GM18511 (cell line): ENCODE data around the gene SLC25A44.

Source experiments
- ATAC-seq: cut with Tn5 transposase; IDR thresholded peaks from one replicate; pipeline ENCODE4 v1.9.1; 2021; ENCODE audit warnings: mild to moderate bottlenecking, moderate library complexity; ENCODE audit not compliant: unreplicated experiment

SLC25A44 gene, protein sequence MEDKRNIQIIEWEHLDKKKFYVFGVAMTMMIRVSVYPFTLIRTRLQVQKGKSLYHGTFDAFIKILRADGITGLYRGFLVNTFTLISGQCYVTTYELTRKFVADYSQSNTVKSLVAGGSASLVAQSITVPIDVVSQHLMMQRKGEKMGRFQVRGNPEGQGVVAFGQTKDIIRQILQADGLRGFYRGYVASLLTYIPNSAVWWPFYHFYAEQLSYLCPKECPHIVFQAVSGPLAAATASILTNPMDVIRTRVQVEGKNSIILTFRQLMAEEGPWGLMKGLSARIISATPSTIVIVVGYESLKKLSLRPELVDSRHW

DNA sequence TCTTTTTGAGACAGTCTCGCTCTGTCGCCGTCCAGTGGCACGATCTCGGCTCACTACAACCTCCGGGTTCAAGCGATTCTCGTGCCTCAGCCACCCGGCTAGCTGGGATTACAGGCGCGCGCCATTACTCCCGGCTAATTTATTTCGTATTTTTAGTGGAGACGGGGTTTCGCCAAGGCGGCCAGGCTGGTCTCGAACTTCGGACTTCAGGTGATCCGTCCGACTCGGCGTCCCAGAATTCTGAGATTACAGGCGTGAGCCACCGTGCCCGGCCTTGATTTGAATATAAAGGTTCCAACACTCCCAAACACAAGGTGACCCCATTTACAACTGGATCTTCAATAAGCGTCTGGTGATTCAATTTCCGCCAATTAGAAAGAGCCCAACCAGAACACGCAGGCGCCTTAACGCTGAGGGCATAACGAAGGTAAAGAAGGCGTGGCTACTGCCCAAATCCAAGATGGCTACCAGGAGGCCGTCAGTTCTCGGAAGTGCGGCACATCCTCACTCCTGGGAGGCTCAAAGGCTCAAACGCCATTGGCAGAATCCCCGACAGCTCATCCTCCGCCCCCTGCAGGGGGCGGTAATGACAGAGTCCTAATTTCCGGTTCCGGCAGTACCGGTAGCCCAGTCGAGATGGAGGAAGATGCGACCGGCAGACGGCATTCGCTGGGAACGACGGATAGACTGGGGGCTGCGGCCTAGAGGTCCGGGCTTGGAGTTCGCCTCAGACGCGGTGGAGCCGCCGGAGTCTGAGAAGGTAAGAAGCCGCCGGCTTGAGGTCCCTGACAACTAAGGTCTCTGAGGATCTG, at the start of gene SLC25A44:
Gene SLC25A44 (plus strand): TSS at position 617 of the 812 bp plus-strand sequence. CDS start 5,744 bp downstream, outside the sequence.
- peak; percentile 96 for ATAC-seq

DNA sequence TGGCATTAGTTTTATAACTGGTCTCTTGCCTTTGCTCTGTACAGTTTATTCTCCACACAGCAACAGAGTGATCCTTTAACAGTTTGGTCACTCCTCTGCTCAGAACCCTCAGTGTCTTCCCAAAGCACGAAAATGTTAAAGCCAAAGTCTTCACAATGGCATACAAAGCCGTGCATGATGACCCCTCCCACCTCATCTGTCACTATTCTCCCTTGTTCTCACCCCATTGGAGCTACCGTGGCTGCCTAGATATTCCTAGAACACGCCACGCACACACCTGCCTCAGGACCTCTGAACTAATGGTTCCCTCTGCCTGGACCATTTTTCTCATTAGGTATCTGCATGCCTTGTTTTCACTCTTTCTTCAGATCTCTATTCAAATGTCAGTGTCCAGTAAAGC, 49.2 kb upstream of the SLC25A44 start:
- no peak for ATAC-seq

DNA sequence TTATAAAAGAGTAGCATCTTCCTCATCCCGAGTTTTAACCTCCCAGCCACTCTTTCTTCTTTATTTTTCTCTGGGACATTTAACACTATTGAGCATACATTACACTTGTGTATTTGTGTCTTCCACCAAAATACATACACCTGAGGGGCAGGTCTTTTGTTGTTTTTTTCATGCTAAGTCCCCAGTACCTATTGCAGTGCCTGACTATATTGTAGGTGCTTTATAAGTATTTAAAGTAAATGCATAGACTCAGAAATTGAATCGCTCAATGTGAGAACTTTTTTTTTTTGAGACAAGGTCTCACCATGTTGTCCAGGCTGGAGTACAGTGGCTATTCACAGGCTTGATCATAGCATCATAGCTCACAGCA, 48.3 kb upstream of the SLC25A44 start:
- no peak for ATAC-seq

DNA sequence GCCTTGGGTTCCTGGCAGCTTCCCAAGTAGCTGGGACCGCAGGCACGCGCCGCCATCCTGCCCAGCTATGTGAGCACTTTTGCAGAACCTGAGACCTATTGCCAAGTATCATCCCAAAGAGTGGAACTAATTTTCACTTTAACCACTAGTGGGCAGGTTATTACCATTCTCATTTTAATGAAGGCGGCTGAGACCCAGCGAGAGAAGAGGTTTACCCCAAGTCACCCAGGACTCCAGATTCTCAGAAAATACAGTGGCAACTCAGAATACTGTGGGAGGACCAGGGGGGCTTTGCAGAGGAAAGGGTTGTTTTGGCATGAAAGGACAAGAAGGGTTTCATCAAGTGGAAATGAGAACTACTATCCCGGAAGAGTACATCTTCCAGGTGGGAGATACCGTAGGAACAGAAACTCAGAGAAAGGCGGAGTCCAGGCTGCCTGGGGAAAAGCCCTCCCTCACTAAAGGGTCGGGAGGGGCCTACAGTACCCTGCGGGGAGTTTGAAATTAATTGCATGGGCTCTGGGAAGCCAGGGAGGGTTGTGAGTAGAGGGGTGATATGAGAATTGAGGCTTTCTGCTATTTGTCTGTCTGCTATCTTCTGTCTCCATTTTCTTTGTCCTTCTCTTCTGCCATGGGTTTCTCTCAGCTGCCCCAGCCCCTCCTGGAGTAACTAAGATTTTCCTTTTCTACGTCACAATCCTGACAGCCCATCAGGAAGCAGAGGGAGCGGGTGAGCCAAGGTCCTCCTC, 47.7 kb upstream of the SLC25A44 start:
- peak; percentile 36 for ATAC-seq

GRCh38 chr1:156146769-156147405, 47.0 kb upstream of the SLC25A44 start:
- no peak for ATAC-seq

GRCh38 chr1:156148216-156148615, 45.7 kb upstream of the SLC25A44 start:
- no peak for ATAC-seq

DNA sequence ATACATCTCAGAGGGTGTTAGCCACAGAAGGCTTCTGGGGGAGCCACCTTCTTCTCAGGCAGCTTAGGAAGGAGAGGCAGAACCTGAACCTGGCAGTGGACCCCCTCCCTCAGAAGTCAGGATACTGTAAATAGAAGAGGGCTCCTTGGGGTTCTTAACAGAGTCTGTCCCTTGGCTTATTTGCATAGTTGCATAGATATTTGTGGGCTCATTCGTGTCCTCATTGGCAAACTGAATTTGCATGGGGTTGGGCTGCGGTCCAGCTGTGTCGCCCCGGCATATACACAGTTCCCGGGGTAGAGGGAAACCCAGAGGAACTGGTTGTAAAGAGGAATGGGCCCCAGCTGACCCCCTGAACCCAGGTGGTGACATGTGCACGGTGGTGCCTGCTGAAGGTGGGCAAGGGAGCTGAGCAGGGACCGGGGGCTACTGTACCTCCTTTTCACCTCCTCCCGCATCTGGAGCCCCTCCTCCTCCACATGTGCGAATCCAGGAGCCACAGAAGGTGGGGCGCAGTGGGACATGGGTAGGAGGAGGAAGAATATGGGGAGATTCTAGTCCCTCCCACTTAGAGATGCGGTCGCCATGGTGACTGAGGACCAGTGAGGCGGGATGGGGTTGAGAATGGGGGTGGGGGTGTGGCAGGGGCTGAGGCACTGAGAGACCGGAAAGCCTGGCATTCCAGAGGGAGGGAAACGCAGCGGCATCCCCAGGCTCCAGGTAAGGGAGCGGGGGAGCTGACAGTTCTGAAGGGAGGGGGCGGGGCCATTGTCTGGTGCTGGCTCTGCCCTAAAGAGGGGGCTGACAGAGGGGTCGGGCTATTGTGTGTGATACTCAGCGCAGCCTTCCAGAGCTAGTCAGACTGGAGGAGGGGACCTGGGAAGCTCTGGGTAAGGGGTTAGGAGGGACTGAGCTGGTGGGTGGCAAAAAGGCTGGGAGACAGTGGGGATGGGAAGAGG, 44.3 kb upstream of the SLC25A44 start:
- peak; percentile 56 for ATAC-seq

- ATAC-seq, result no peak
These were observed 43.4 kb upstream of the SLC25A44 start for GRCh38 chr1:156150333-156151011.

- no peak for ATAC-seq
These were observed 42.7 kb upstream of the SLC25A44 start for GRCh38 chr1:156151093-156151688.

- ATAC-seq, result no peak
These were observed 41.3 kb upstream of the SLC25A44 start for GRCh38 chr1:156152628-156153027.

GRCh38 chr1:156153362-156153761, 40.5 kb upstream of the SLC25A44 start, which contains the start of gene SEMA4A:
SEMA4A (plus strand) TSS chr1:156153585; CDS start chr1:156154579, 994 bp downstream.
- no peak for ATAC-seq

DNA sequence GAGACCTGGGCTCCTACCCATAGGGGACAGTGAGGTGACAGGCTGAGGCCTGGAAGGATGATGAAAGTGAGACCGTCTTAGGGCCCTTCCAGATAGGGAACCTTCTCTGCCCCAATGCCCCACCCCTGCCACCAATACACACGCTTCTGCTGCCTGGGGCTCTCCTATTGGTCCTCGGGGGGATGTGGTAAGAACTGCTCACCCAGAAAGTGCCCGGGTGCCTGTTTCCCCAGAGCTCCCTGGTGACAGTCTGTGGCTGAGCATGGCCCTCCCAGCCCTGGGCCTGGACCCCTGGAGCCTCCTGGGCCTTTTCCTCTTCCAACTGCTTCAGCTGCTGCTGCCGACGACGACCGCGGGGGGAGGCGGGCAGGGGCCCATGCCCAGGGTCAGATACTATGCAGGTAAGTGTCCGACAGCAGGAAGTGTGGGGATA, 39.6 kb upstream of the SLC25A44 start:
- ATAC-seq, result peak; percentile 59

GRCh38 chr1:156155756-156156510, 38.0 kb upstream of the SLC25A44 start:
- ATAC-seq, result no peak

- no peak for ATAC-seq
These were observed 36.4 kb upstream of the SLC25A44 start for GRCh38 chr1:156157506-156157905.

DNA sequence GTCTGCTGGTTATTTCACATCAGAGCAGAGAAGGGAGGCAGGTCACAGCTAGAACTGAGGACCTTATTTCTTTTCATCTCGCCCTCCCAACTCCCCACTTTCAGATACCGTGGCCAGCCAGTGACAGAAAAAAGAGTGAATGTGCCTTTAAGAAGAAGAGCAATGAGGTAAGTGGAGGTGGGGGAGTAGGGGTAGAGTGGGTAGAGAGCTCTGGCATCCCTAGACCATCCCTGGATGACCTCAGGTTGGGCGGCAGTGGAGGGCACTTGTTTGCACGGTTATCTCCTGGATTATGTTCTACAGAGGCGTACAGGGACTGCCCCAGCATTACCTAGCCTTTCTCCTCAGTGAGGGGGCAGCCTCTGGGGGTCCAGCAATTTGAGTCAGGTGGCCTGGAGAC, 35.9 kb upstream of the SLC25A44 start:
- no peak for ATAC-seq

DNA sequence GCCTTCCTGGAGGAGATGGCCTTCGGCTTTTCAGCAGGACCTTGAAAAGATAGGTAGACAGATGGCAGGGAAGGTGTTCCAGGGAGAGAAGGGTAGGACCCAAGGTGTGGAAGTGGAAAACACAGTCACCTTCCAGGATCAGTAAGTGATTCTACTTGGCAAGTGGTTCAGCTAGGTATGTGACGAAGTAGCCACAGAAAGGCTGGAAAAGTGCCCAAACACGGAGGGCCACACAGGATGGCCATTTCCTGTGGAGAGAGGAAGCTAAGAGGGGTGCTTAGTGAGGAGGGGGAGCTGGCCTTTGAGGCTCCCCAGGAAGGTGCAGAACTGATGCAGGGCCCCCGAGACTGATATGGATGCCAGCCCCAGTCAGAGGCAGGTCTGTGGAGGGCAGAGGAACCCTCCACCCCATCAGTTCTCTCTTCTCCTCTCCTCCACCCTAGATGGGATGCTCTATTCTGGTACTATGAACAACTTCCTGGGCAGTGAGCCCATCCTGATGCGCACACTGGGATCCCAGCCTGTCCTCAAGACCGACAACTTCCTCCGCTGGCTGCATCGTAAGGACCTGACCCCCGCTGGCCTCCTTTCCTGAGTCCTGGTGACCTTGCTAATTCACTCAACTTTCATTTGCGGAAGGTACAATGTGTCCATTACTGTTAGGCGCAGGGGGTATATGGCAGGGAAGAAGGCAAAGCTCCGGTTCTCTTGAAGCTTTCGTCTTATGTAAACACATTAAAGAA, 33.7 kb upstream of the SLC25A44 start:
- ATAC-seq, result no peak

- no peak for ATAC-seq
These were observed 33.1 kb upstream of the SLC25A44 start for GRCh38 chr1:156160743-156161171.
